Measurements from ENCODE around the gene ZNF334. TPM values are rescaled to one million over a fixed set of nuclear protein-coding genes. Genes with fewer than 3 reads are reported as not detected.

The ZNF334 gene
- total and polyA plus RNA-seq, 2 donors: 3.8 to 9.3 TPM

DNA sequence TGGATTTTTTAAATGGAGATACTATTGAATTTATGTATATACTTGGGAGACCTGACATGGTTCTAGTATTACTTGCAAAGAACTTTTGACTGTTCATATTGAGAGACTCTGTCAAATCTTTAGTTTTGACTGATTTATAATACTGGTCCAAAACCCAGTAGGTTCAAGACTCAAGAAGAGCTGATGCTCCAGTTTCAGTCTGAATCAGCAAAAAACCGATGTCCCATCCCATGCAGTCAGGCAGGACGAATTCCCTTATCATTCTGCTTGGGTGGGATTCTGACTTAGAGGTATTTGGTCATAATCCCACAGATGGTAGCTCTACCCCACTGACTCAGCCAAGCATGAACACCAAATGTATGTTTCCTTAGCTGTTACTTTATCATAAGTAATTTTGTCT is 29.5 kb downstream of the ZNF334 start:
- no peaks in the 10 kb centered on the region for H3K36me3 ChIP-seq (ENCODE audit: control insufficient read depth in 2 of 2, insufficient read depth in 2 of 2, low read length in 1 of 2)
- DNase-seq (ENCODE audit: low read depth in 6 of 9, low spot score in 9 of 9): no peak
- no peaks in the 10 kb centered on the region for H3K27me3 ChIP-seq (ENCODE audit: control insufficient read depth in 2 of 2, insufficient read depth in 1 of 2, low read length in 1 of 2)
- no peak overlapping the region for H3K4me3 ChIP-seq (ENCODE audit: low read length in 2 of 2)
- no peaks in the 10 kb centered on the region for H3K9me3 ChIP-seq (ENCODE audit: control insufficient read depth in 2 of 2, insufficient read depth in 1 of 2, low read length in 1 of 2)
- no peak overlapping the region for H3K27ac ChIP-seq (ENCODE audit: low read depth in 1 of 2, low read length in 1 of 2)
- no peaks in the 10 kb centered on the region for H3K4me1 ChIP-seq (ENCODE audit: control insufficient read depth in 2 of 2, insufficient read depth in 2 of 2, low read length in 2 of 2)
- WGBS: 89% methylated on average over 2 of the region's 2 CpGs

DNA sequence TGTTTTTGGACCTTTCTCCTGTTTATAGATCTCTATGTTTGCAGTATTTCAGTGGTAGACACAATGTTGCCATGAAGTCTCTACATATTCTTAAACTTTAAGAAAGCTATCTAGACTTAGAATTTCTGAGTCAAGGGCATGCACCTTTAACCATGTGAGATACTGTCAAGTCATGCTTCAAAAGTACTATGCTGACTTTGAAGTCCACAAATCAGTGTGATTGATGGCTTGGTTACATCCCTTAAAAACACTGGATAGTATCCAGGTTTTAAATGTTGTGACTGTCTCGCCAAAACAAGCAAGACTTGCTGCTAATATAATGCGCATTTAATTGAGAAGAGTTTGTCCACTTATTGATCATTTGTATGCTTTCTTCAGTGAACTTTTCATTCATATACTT is 30.5 kb downstream of the ZNF334 start:
- 92% methylated on average over 2 of the region's 2 CpGs for WGBS
- Histone ChIP-seq H3K27me3 (ENCODE audit: control insufficient read depth in 2 of 2, insufficient read depth in 1 of 2, low read length in 1 of 2) (no peaks in the 10 kb centered on the region), H3K36me3 (ENCODE audit: control insufficient read depth in 2 of 2, insufficient read depth in 2 of 2, low read length in 1 of 2) (no peaks in the 10 kb centered on the region), H3K9me3 (ENCODE audit: control insufficient read depth in 2 of 2, insufficient read depth in 1 of 2, low read length in 1 of 2) (no peaks in the 10 kb centered on the region), H3K4me1 (ENCODE audit: control insufficient read depth in 2 of 2, insufficient read depth in 2 of 2, low read length in 2 of 2) (no peaks in the 10 kb centered on the region), H3K4me3 (ENCODE audit: low read length in 2 of 2) (no peak overlapping the region), H3K27ac (ENCODE audit: low read depth in 1 of 2, low read length in 1 of 2) (no peak overlapping the region)
- DNase-seq (ENCODE audit: low read depth in 6 of 9, low spot score in 9 of 9): no peak

DNA sequence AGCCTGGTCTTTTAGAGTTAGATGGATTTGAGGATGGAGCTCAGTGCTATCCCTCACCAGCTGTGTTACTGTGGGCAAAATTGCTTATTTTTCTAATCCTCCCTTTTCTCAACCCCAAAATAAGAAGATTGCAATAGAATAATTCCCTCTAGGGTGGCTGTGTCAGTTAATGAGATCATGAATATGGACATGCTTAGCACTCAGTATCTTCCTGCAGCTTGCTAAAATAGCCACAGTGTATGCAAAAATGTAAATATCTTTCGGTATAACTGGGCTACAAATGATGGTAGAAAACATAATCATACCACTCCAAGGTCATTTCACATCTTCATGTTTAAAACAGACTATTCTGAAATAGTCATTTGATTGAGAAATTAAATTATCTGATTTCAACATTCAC is 35.7 kb downstream of the ZNF334 start:
- WGBS: 95% methylated on average over 1 of the region's 1 CpG
- H3K27ac ChIP-seq (ENCODE audit: low read depth in 1 of 2, low read length in 1 of 2): no peak overlapping the region
- no peaks in the 10 kb centered on the region for H3K9me3 ChIP-seq (ENCODE audit: control insufficient read depth in 2 of 2, insufficient read depth in 1 of 2, low read length in 1 of 2)
- H3K27me3 ChIP-seq (ENCODE audit: control insufficient read depth in 2 of 2, insufficient read depth in 1 of 2, low read length in 1 of 2): no peaks in the 10 kb centered on the region
- no peaks in the 10 kb centered on the region for H3K4me1 ChIP-seq (ENCODE audit: control insufficient read depth in 2 of 2, insufficient read depth in 2 of 2, low read length in 2 of 2)
- no peak for DNase-seq (ENCODE audit: low read depth in 6 of 9, low spot score in 9 of 9)
- H3K36me3 ChIP-seq (ENCODE audit: control insufficient read depth in 2 of 2, insufficient read depth in 2 of 2, low read length in 1 of 2): no peaks in the 10 kb centered on the region
- no peak overlapping the region for H3K4me3 ChIP-seq (ENCODE audit: low read length in 2 of 2)

DNA sequence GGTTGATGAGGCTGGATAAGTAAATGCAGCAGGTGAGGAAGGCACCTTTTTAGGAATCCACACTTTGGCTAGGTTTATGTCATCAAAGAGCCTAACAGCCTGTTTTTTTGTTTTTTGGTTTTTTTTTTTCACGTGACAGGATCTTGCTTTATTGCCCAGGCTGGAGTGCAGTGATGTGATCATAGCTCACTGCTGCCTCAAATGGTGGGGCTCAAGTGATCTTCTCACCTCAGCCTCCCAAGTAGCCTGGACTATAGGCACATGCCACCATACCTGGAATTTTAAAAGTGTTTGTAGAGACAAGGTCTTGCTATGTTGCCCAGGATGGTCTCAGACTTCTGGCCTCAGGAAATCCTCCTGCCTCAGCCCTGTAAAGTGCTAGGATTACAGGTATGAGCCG is 36.1 kb downstream of the ZNF334 start:
- Histone ChIP-seq H3K27me3 (ENCODE audit: control insufficient read depth in 2 of 2, insufficient read depth in 1 of 2, low read length in 1 of 2) (no peaks in the 10 kb centered on the region), H3K4me1 (ENCODE audit: control insufficient read depth in 2 of 2, insufficient read depth in 2 of 2, low read length in 2 of 2) (no peaks in the 10 kb centered on the region), H3K9me3 (ENCODE audit: control insufficient read depth in 2 of 2, insufficient read depth in 1 of 2, low read length in 1 of 2) (no peaks in the 10 kb centered on the region), H3K36me3 (ENCODE audit: control insufficient read depth in 2 of 2, insufficient read depth in 2 of 2, low read length in 1 of 2) (no peaks in the 10 kb centered on the region), H3K4me3 (ENCODE audit: low read length in 2 of 2) (no peak overlapping the region), H3K27ac (ENCODE audit: low read depth in 1 of 2, low read length in 1 of 2) (no peak overlapping the region)
- WGBS: 97% methylated on average over 2 of the region's 2 CpGs
- DNase-seq (ENCODE audit: low read depth in 6 of 9, low spot score in 9 of 9): no peak

DNA sequence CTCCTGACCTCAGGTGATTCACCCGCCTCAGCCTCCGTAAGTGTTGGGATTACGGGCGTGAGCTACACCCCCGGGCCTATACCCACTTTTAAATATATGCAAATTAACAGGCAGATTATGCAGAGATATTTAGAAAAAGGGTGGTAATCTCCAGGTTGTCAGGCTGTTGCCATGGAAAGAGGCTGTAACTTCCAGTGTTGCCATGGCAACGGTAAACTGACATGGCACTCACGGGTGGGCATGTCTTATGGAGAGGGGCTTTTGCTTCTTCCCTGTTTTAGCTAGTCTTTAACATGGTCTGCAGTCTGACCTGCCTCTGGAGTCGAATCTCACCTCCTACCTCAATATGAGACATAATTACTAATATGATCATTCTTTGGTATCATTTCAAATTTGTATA is 44.9 kb downstream of the ZNF334 start:
- DNase-seq (ENCODE audit: low read depth in 6 of 9, low spot score in 9 of 9): no peak
- Histone ChIP-seq H3K36me3 (ENCODE audit: control insufficient read depth in 2 of 2, insufficient read depth in 2 of 2, low read length in 1 of 2) (no peaks in the 10 kb centered on the region), H3K4me1 (ENCODE audit: control insufficient read depth in 2 of 2, insufficient read depth in 2 of 2, low read length in 2 of 2) (no peaks in the 10 kb centered on the region), H3K9me3 (ENCODE audit: control insufficient read depth in 2 of 2, insufficient read depth in 1 of 2, low read length in 1 of 2) (no peaks in the 10 kb centered on the region), H3K27me3 (ENCODE audit: control insufficient read depth in 2 of 2, insufficient read depth in 1 of 2, low read length in 1 of 2) (no peaks in the 10 kb centered on the region), H3K27ac (ENCODE audit: low read depth in 1 of 2, low read length in 1 of 2) (no peak overlapping the region), H3K4me3 (ENCODE audit: low read length in 2 of 2) (no peak overlapping the region)
- WGBS: 94% methylated on average over 8 of the region's 8 CpGs

DNA sequence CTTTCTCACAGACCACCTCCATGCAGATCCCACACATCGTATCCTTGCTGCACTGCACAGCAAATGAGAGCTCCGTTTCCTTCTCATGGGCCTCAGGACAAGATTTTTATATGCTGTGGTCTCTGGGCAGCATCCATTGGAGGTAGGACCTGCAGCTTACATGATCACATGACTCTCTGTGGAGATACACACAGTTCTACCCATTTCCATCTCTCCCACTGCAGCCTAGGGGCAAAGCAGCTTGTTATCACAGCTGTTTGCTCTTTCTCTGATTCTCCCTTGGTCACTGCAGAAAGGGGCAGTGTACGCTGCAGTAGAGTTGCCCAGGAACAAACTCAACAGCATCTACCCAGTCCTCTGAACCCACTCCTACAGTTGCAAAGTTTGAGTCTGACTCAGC is 48.9 kb downstream of the ZNF334 start:
- WGBS: 88% methylated on average over 3 of the region's 3 CpGs
- H3K9me3 ChIP-seq (ENCODE audit: control insufficient read depth in 2 of 2, insufficient read depth in 1 of 2, low read length in 1 of 2): no peaks in the 10 kb centered on the region
- H3K27me3 ChIP-seq (ENCODE audit: control insufficient read depth in 2 of 2, insufficient read depth in 1 of 2, low read length in 1 of 2): no peaks in the 10 kb centered on the region
- H3K36me3 ChIP-seq (ENCODE audit: control insufficient read depth in 2 of 2, insufficient read depth in 2 of 2, low read length in 1 of 2): no peaks in the 10 kb centered on the region
- no peak for DNase-seq (ENCODE audit: low read depth in 6 of 9, low spot score in 9 of 9)
- no peak overlapping the region for H3K27ac ChIP-seq (ENCODE audit: low read depth in 1 of 2, low read length in 1 of 2)
- no peak overlapping the region for H3K4me3 ChIP-seq (ENCODE audit: low read length in 2 of 2)
- no peaks in the 10 kb centered on the region for H3K4me1 ChIP-seq (ENCODE audit: control insufficient read depth in 2 of 2, insufficient read depth in 2 of 2, low read length in 2 of 2)

DNA sequence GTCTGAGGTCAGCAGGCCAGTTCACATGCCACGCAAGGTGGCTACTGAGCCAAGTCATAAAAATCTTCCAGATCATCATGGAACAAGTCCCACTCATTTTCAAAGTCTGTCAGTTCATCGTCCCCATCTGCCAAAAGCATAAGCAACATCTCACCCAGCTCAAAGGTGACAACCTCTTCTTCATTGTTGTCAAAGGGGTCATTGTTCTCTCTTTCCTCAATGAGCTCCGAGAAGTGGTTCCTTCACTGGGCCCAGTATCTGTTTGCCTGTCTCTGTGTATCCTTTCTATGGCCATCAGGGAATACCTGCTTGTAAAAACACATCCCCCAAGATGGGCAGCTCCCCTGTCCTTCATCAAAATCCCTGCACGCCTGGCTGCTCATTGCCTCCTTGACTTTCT is 49.5 kb downstream of the ZNF334 start:
- no peak overlapping the region for H3K4me3 ChIP-seq (ENCODE audit: low read length in 2 of 2)
- H3K27ac ChIP-seq (ENCODE audit: low read depth in 1 of 2, low read length in 1 of 2): no peak overlapping the region
- H3K4me1 ChIP-seq (ENCODE audit: control insufficient read depth in 2 of 2, insufficient read depth in 2 of 2, low read length in 2 of 2): no peaks in the 10 kb centered on the region
- WGBS: 96% methylated on average over 4 of the region's 4 CpGs
- no peaks in the 10 kb centered on the region for H3K36me3 ChIP-seq (ENCODE audit: control insufficient read depth in 2 of 2, insufficient read depth in 2 of 2, low read length in 1 of 2)
- H3K27me3 ChIP-seq (ENCODE audit: control insufficient read depth in 2 of 2, insufficient read depth in 1 of 2, low read length in 1 of 2): peaks cover 2 to 6% of the 10 kb centered on the region in 2 donors
- no peak for DNase-seq (ENCODE audit: low read depth in 6 of 9, low spot score in 9 of 9)
- no peaks in the 10 kb centered on the region for H3K9me3 ChIP-seq (ENCODE audit: control insufficient read depth in 2 of 2, insufficient read depth in 1 of 2, low read length in 1 of 2)

DNA sequence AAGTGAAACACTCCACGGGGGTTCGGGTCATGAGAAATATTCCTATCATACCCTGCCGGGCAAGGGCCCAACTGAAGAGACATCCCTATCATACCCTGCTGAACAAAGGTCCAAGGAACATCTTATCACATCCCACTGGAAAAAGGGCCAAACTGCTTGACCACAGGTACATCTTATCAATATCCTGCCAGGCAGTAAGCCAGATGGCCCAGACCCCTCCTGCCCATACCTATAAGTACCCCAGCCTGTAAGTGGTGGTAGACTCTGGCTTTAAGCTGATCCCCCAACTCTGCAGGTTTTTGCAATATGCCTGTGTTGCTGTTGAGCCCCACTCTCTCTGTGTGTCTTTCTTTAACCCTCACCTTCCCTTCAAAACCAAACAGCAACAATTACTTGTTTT is 51.6 kb downstream of the ZNF334 start:
- no peak for DNase-seq (ENCODE audit: low read depth in 6 of 9, low spot score in 9 of 9)
- Histone ChIP-seq H3K4me1 (ENCODE audit: control insufficient read depth in 2 of 2, insufficient read depth in 2 of 2, low read length in 2 of 2) (no peaks in the 10 kb centered on the region), H3K36me3 (ENCODE audit: control insufficient read depth in 2 of 2, insufficient read depth in 2 of 2, low read length in 1 of 2) (no peaks in the 10 kb centered on the region), H3K4me3 (ENCODE audit: low read length in 2 of 2) (no peak overlapping the region), H3K27ac (ENCODE audit: low read depth in 1 of 2, low read length in 1 of 2) (no peak overlapping the region), H3K27me3 (ENCODE audit: control insufficient read depth in 2 of 2, insufficient read depth in 1 of 2, low read length in 1 of 2) (peaks cover 2 to 17% of the 10 kb centered on the region in 2 donors), H3K9me3 (ENCODE audit: control insufficient read depth in 2 of 2, insufficient read depth in 1 of 2, low read length in 1 of 2) (no peaks in the 10 kb centered on the region)
- 98% methylated on average over 3 of the region's 3 CpGs for WGBS

DNA sequence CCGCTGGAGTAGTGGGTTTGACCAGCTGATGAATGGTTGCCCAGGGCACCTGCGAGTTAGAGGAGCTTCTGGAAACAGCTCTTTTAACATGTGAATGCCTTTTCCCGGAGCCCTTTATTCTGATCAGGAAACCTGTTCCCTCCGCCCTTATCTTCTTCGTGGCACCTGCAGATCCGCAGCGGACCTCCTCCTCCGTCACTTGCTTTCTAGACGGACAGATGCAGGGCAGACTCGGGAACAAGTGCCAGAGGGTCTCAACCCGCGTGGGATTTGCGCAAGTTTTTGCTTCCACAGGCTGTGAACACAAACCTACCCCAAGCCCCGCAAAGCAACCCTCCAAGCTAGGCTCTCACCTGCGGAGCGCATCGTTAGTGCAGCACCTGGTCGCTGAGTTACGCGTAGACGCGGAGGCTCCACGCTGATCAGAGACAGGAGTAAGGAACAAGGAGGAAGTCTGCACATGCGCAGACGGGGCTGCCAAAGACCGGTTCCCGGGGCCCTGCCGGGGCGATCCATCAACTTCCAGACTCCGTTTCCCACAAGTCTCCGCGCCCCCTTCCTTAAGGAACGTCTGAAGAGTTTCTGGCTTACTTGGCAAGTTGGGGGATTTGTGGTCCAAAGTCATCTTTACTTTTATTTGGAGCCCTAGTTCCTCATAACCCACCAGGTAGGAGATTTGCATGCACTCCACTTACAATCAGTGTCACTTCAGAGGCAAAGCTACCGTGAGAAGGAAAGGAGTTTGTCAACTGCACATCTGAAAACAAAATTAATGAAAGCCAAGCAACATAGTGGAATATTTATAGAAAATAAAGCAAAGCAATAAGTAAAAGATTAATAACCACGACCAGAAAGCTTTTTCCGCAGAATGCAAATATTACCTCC is 54.3 kb downstream of the ZNF334 start:
- peak in 1 of 9 donors; percentile 4 for DNase-seq (ENCODE audit: low read depth in 6 of 9, low spot score in 9 of 9)
- no peaks in the 10 kb centered on the region for H3K9me3 ChIP-seq (ENCODE audit: control insufficient read depth in 2 of 2, insufficient read depth in 1 of 2, low read length in 1 of 2)
- 14% methylated on average over 36 of the region's 36 CpGs for WGBS
- H3K36me3 ChIP-seq (ENCODE audit: control insufficient read depth in 2 of 2, insufficient read depth in 2 of 2, low read length in 1 of 2): no peaks in the 10 kb centered on the region
- no peak overlapping the region for H3K27ac ChIP-seq (ENCODE audit: low read depth in 1 of 2, low read length in 1 of 2)
- H3K27me3 ChIP-seq (ENCODE audit: control insufficient read depth in 2 of 2, insufficient read depth in 1 of 2, low read length in 1 of 2): peaks cover 2 to 17% of the 10 kb centered on the region in 2 donors
- H3K4me3 ChIP-seq (ENCODE audit: low read length in 2 of 2): no peak overlapping the region
- H3K4me1 ChIP-seq (ENCODE audit: control insufficient read depth in 2 of 2, insufficient read depth in 2 of 2, low read length in 2 of 2): no peaks in the 10 kb centered on the region

All from thymus (tissue), 11 donors.